Activated T-helper 1 cell treated with anti-CD3 and anti-CD28 coated beads, Interleukin-12 subunit alpha, Interleukin-12 subunit beta, Interleukin-2, Interleukin-4 antibody, amounts not matched to agents 30 ng/mL and 10 ng/mL and 1 ng/mL, durations not matched to agents 14 hours and 24 hours and 36 hours (primary cell): Measurements from ENCODE around the gene PTPN11. TPM values are rescaled to one million over a fixed set of nuclear protein-coding genes. Genes with fewer than 3 reads are reported as not detected.

Experiments used
- DNase-seq: peaks from one replicate; pipeline ENCODE4 v3.0.0; 2021; ENCODE audit warnings: low spot score
- H3K27ac Mint-ChIP-seq: one replicate; pipeline ENCODE4 v1.8.0; 2021; ENCODE audit warnings: mild to moderate bottlenecking, mixed read lengths
- H3K27me3 Mint-ChIP-seq: one replicate; pipeline ENCODE4 v1.8.0; 2022; ENCODE audit warnings: mild to moderate bottlenecking, moderate library complexity, mixed read lengths; ENCODE audit not compliant: insufficient read depth
- H3K36me3 Mint-ChIP-seq: one replicate; pipeline ENCODE4 v1.8.0; 2021; ENCODE audit warnings: low read depth, mixed read lengths
- H3K4me1 Mint-ChIP-seq: one replicate; pipeline ENCODE4 v1.8.0; 2021; ENCODE audit warnings: low read depth, mixed read lengths
- H3K4me3 Mint-ChIP-seq: one replicate; pipeline ENCODE4 v1.8.0; 2021; ENCODE audit warnings: mild to moderate bottlenecking, moderate library complexity, mixed read lengths
- H3K9me3 Mint-ChIP-seq: one replicate; pipeline ENCODE4 v1.8.0; 2021; ENCODE audit warnings: mixed read lengths
- intact Hi-C: fragments of 100-400 bp; cut with micrococcal nuclease; formaldehyde crosslinking; loops from one replicate; pipeline ENCODE4 v1.15.1; 2024
- total RNA-seq: library from RNA; stranded (reverse); gene quantifications from 2 replicates; pipeline ENCODE4 v1.2.3, GENCODE V29; 2022

PTPN11 gene
- total RNA-seq, 1 donor from 2014 or later = 163 TPM

DNA sequence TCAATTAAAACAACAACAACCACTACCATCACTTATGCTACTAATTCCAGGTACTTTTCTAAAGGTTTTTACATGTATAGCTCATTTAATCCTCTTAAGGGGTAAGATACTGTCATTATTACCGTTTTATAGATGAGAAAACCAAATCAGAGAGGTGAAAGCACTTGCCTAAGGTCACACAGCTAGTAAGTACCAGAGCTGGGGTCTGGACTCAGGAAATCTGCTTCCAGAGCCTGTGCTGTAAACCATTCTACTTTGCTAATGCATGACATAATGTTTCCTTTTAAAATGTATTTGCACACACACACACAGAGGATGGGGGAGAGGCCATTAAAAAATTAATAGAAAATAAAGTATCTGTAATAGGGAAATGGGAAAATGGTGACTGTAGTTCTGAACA, 113.4 kb downstream of the PTPN11 start:
- peaks cover 5% of the 10 kb centered on the region for H3K27me3 Mint-ChIP-seq
- intact Hi-C loops = no loop called here
- H3K4me3 Mint-ChIP-seq = no peak overlapping the region
- H3K4me1 Mint-ChIP-seq = no peaks in the 10 kb centered on the region
- no peaks in the 10 kb centered on the region for H3K36me3 Mint-ChIP-seq
- DNase-seq = no peak
- H3K9me3 Mint-ChIP-seq = no peaks in the 10 kb centered on the region
- H3K27ac Mint-ChIP-seq = no peak overlapping the region

DNA sequence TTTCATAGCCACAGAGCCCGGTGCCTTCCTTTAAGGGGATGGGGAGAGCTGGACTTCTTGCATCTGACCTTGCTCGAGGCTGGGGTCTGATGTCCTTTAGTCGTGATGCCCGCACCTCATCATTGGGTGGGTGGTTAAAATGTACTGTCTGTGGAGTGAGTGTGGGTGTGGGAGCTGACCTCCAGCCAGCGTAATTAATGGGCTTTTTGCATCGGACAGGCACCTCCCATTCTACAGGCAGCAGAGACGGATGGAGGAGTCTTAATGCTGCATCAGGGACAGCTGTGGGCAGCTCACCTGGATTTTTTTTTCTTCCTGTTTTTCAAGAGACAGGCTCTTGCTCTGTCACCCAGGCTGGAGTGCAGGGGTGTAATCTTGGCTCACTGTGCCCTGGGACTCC, 114.8 kb downstream of the PTPN11 start:
- no peak for DNase-seq
- intact Hi-C loops = no loop called here
- H3K4me3 Mint-ChIP-seq = no peak overlapping the region

DNA sequence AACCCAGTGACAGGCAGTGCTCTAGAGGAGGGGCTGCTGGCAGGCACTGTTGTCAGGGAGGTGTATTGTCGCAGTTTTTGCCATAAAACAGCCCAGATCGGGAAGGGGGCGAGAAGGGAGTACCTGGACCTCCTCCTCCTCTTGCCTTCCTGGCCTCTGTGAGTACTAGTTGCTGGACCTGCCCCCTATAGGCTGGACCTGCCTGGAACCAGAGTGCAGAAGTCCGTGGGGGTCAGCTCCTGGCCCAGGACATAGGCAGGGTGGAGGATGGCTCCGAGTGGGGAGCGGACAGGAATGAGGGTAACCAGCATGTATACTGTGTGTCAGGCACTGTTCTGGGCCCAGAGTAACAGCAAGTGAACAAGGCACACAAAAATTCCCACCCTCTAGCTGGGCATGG, 116.3 kb downstream of the PTPN11 start:
- Mint-ChIP-seq H3K27me3 (peaks cover 5% of the 10 kb centered on the region), H3K4me1 (no peaks in the 10 kb centered on the region), H3K36me3 (no peaks in the 10 kb centered on the region), H3K4me3 (no peak overlapping the region), H3K27ac (no peak overlapping the region), H3K9me3 (no peaks in the 10 kb centered on the region)
- intact Hi-C loops = no loop called here
- DNase-seq = no peak

More for the DNA sequence above, 114.8 kb downstream of the PTPN11 start:
- H3K27me3 Mint-ChIP-seq = peaks cover 5% of the 10 kb centered on the region
- no peaks in the 10 kb centered on the region for H3K4me1 Mint-ChIP-seq
- H3K27ac Mint-ChIP-seq = no peak overlapping the region
- H3K9me3 Mint-ChIP-seq = no peaks in the 10 kb centered on the region
- no peaks in the 10 kb centered on the region for H3K36me3 Mint-ChIP-seq

DNA sequence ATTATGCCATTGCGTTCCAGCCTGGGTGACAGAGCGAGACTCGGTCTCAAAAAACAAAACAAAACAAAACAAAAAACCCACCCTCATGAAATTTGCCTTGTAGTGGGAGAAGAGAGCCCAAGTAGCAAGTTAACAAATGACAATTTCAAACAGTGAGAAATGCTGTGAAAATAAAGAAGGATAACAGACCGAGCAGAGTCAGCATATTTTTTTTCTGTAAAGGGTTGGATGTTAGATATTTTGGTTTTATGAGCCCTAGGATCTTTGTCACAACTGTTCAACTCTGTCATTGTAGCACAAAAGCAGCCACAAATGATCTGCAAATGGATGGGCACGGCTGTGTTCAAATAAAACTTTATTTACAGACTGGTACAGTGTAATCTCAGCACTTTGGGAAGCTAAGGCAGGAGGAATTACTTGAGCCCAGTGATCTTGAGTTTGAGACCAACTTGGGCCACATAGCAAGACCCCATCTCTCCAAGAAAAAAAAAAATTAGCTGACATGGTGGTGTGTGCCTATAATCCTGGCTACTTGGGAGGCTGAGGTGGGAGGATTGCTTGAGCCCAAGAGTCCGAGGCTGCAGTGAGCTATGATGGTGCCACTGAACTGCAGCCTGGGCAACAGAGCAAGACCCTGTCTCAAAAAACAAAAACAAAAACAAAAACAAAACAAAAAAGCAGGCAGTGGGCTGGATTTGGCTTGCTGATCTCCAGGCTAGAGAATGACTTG, 117.1 kb downstream of the PTPN11 start:
- Mint-ChIP-seq H3K4me1 (no peaks in the 10 kb centered on the region), H3K36me3 (no peaks in the 10 kb centered on the region), H3K27me3 (peaks cover 5% of the 10 kb centered on the region), H3K9me3 (no peaks in the 10 kb centered on the region), H3K4me3 (no peak overlapping the region), H3K27ac (no peak overlapping the region)
- DNase-seq = no peak
- intact Hi-C loops = no loop called here

DNA sequence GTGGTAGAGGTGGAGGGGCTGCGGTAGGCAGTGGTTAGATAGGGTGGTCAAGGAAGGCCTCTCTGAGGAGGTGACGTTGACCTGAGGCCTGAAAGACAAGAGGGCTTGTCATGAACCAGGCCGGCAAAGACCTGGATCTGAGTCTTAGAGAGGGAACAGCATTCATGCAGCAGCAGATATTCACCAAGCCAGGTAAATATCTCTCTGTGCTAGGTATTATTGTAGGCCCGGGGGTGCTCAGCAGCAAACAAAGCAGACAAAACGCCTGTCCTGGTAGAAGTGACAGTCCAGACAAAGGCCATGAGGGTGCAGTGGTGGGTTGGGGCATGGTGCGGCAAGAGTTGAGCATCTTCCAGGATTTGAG, 117.6 kb downstream of the PTPN11 start:
- intact Hi-C loops = no loop called here
- no peaks in the 10 kb centered on the region for H3K9me3 Mint-ChIP-seq
- H3K27ac Mint-ChIP-seq = no peak overlapping the region
- H3K27me3 Mint-ChIP-seq = peaks cover 5% of the 10 kb centered on the region
- H3K36me3 Mint-ChIP-seq = no peaks in the 10 kb centered on the region
- H3K4me3 Mint-ChIP-seq = no peak overlapping the region
- no peaks in the 10 kb centered on the region for H3K4me1 Mint-ChIP-seq
- DNase-seq = no peak

DNA sequence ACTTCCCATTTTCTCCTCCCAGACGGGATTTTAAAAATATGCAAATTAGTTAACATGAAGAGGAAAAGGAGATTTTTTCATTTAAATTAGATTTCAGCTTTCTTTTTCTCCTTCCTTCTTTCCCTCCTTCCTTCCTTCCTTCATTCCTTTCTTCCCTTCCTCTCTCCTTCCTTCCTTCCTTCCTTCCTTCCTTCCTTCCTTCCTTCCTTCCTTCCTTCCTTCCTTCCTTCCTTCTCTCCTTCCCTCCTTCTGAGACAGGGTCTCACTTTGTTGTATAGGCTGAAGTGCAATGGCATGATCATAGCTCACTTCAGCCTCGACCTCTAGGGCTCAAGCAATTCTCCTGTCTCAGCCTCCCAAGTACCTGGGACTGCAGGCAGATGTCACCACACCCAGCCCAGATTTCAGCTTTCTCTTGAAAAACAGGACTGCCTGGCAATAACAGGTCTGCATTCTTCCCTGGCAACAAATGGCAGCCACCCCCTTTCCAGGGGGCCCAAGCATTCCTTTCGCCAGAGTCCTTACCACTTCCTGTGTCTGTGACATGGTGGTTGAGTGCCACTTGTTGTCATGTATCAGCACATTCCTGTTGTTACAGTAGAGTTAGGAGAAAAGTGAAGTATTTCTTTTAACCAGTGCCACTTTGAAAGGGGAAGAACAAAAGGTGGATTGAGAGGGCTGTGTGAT, 119.1 kb downstream of the PTPN11 start:
- Mint-ChIP-seq H3K4me1 (no peaks in the 10 kb centered on the region), H3K27me3 (peaks cover 5% of the 10 kb centered on the region), H3K36me3 (no peaks in the 10 kb centered on the region), H3K9me3 (no peaks in the 10 kb centered on the region), H3K4me3 (no peak overlapping the region), H3K27ac (no peak overlapping the region)
- no peak for DNase-seq
- intact Hi-C loops = no loop called here

DNA sequence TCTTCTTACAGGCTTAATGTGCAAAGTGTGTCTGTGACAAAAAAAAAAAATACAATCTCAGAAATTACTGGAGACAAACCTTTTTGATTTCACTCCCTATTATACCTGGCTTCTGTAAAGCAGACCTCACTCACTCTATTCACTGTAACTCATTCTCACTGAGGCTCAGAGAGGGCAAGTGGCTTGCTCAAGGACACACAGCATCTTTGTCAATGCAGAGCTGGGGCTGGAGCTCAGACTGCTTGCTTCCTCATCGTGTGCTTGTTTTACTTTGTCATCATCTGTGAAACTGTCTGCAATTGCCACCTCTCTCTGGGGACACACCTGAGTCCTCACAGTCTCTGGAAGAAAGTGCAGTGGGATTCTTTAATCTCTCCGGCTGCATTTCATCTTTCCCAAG, 120.0 kb downstream of the PTPN11 start:
- Mint-ChIP-seq H3K4me3 (no peak overlapping the region), H3K9me3 (no peaks in the 10 kb centered on the region), H3K27me3 (peaks cover 5% of the 10 kb centered on the region), H3K27ac (no peak overlapping the region), H3K4me1 (no peaks in the 10 kb centered on the region), H3K36me3 (no peaks in the 10 kb centered on the region)
- intact Hi-C loops = no loop called here
- DNase-seq = no peak

DNA sequence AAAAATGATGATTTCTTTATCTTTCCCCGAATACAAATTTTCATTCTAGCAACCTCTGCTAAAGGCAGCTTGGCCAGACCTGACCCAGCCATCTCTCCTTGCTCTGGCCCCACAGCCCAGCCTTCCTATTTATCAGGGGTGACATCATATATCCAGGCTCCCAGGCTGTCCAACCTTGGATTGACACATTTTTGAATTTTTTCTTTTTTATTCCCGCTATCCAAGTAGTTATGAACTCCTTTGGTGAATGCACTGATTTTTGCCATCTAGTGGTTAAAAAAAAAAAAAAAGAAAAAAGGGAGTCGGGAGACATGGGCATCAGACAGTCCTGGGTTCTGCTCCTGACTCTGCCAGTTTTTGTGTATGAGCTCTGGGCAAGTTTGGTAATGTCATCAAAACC, 120.5 kb downstream of the PTPN11 start:
- Mint-ChIP-seq H3K27me3 (peaks cover 5% of the 10 kb centered on the region), H3K9me3 (no peaks in the 10 kb centered on the region), H3K27ac (no peak overlapping the region), H3K4me3 (no peak overlapping the region), H3K36me3 (no peaks in the 10 kb centered on the region), H3K4me1 (no peaks in the 10 kb centered on the region)
- DNase-seq = no peak
- intact Hi-C loops = no loop called here

DNA sequence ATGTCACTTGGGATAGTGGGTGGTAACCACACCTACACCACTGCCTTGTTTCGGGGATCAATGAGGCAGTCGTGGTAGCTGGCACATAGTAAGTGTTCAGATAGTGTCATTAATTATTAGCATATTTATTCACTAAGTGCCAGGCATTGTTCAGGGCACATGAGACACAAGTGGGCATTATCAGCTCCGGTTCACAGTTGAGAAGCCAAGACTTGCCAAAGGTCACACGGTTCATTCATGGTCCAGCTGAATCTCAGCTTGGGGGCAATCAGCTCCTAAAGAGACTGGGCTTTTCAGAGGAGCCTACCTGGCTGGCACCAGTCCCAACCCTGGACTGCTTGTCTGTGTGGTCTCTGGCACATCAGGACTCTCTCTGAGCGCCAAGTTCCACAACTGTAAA, 121.3 kb downstream of the PTPN11 start:
- DNase-seq = no peak
- Mint-ChIP-seq H3K36me3 (no peaks in the 10 kb centered on the region), H3K4me3 (no peak overlapping the region), H3K27ac (no peak overlapping the region), H3K4me1 (no peaks in the 10 kb centered on the region), H3K27me3 (peaks cover 5% of the 10 kb centered on the region), H3K9me3 (no peaks in the 10 kb centered on the region)
- intact Hi-C loops = no loop called here

DNA sequence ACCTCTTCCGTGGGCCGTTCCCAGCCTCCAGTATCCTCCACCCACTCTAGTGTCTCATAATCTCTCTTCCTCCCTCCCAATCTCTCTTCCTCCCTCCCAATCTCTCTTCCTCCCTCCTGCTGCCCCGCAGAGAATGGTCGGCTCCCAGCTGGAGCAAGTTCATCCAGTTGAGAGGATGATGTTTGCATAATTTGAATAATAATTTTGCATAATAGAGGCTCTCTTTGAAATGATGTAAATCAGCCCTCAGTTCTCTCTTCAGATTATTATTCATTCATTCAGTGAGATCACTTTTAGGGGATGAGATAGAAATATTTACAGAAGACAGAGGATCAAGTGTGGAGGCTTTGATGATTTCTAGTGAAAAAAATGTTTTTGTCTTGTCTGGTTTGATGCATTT, 125.0 kb downstream of the PTPN11 start:
- peaks cover 6% of the 10 kb centered on the region for H3K27me3 Mint-ChIP-seq
- no peak for DNase-seq
- H3K4me3 Mint-ChIP-seq = no peak overlapping the region
- H3K36me3 Mint-ChIP-seq = no peaks in the 10 kb centered on the region
- no peaks in the 10 kb centered on the region for H3K4me1 Mint-ChIP-seq
- H3K27ac Mint-ChIP-seq = no peak overlapping the region
- intact Hi-C loops = no loop called here
- H3K9me3 Mint-ChIP-seq = no peaks in the 10 kb centered on the region

DNA sequence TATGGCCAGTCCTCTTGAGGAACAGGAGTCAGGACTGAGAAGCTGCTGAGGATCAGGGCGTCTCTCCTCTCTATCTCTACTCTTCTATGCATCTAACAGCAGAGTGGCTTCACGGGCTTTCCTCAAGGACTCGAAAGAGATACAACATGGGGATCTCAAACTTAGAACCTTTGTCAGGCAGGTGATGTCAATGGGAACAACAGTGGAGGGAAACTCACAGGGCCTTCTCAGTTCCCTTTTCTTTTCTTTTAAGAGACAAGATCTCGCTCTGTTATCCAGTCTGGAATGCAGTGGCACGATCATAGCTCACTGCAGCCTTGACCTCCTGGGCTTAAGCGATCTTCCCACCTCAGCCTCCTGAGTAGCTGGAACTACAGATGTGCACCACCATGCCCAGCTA, 127.6 kb downstream of the PTPN11 start:
- no peaks in the 10 kb centered on the region for H3K36me3 Mint-ChIP-seq
- no peak overlapping the region for H3K4me3 Mint-ChIP-seq
- no peaks in the 10 kb centered on the region for H3K9me3 Mint-ChIP-seq
- DNase-seq = no peak
- no peaks in the 10 kb centered on the region for H3K4me1 Mint-ChIP-seq
- intact Hi-C loops = no loop called here
- H3K27me3 Mint-ChIP-seq = peaks cover 12% of the 10 kb centered on the region
- H3K27ac Mint-ChIP-seq = no peak overlapping the region

DNA sequence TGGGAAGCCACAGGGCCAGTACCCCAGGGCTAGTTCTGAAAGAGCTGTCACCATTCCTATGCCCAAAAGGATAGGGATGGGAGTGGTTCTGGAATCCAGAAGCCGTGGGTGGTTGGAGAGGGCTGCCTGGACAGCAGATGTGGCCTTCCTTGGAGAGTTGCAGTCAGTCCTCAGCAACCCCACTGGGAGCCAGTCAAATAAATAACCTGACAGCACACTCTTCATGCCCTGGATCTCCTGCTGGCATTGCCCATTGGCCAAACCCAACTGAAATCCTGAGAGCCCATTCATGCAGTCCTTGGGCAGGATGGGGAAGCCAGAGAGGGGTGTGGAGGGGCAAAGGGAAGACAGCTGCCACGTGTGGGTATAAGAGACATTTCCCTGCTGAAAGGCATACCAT, 128.2 kb downstream of the PTPN11 start:
- Mint-ChIP-seq H3K36me3 (no peaks in the 10 kb centered on the region), H3K27ac (no peak overlapping the region), H3K9me3 (no peaks in the 10 kb centered on the region), H3K4me1 (no peaks in the 10 kb centered on the region), H3K4me3 (no peak overlapping the region), H3K27me3 (peaks cover 15% of the 10 kb centered on the region)
- intact Hi-C loops = no loop called here
- no peak for DNase-seq

DNA sequence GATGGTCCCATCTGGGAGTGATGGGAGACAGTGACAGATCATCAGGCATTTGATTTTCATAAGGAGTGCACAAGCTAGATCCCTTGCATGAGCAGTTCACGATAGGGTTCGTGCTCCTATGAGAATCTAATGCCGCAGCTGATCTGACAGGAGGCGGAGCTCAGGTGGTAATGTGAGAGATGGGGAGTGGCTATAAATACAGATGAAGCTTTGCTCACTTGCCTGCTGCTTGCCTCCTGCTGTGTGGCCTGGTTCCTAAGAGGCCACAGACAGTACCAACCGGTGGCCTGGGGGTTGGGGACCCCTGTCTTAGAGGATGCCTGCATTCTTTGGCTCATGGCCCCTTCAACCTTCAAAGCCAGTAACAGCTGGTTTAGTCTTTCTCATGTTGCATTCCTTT, 130.3 kb downstream of the PTPN11 start:
- intact Hi-C loops = no loop called here
- Mint-ChIP-seq H3K4me3 (no peak overlapping the region), H3K36me3 (no peaks in the 10 kb centered on the region), H3K9me3 (no peaks in the 10 kb centered on the region), H3K27ac (no peak overlapping the region), H3K4me1 (no peaks in the 10 kb centered on the region), H3K27me3 (peaks cover 18% of the 10 kb centered on the region)
- no peak for DNase-seq

DNA sequence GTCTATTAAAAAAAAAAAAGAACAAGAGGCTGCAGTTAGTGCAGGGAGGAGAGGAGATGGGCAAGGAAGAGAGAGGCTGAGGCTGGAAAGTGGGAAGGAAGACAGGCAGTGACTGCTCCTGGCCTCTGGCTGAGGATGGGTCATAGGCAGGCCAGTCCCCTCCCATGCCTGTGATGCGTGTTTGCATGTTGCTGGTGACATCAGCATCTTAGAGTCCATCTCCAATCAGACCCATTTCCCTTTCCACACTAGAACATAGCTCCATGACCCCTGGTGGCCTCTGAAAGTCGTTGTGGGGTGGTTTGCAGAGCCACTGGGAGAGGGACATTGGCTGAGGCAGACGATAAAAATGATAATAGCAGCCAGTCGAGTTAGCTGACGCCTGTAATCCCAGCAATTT, 132.9 kb downstream of the PTPN11 start:
- H3K4me1 Mint-ChIP-seq = no peaks in the 10 kb centered on the region
- H3K27ac Mint-ChIP-seq = no peak overlapping the region
- H3K27me3 Mint-ChIP-seq = peaks cover 14% of the 10 kb centered on the region
- H3K4me3 Mint-ChIP-seq = no peak overlapping the region
- intact Hi-C loops = no loop called here
- DNase-seq = no peak
- H3K9me3 Mint-ChIP-seq = no peaks in the 10 kb centered on the region
- H3K36me3 Mint-ChIP-seq = no peaks in the 10 kb centered on the region
